H1 (cell line): ENCODE data around the gene RNF125. TPM values are rescaled to one million over a fixed set of nuclear protein-coding genes. Genes with fewer than 3 reads are reported as not detected.

Source experiments
- CTCF ChIA-PET: fragments of 300-600 bp; sonication (Branson Sonifier 250); formaldehyde crosslinking; loops from one replicate; lab custom pipeline; 2021; ENCODE audit not compliant: partially characterized antibody; lab: Charles Lee
- POLR2A ChIA-PET: fragments of 300-600 bp; sonication (Branson Sonifier 250); formaldehyde crosslinking; loops from one replicate; lab custom pipeline; 2021; ENCODE audit warnings: inconsistent platforms; ENCODE audit not compliant: partially characterized antibody; lab: Charles Lee
- DNase-seq, 2 experiments: peaks; one replicate each; pipeline versions ENCODE4 v3.0.0 to v3.0.0-alpha.2; 2010 to 2022; ENCODE audit warnings: low spot score in 2 of 2, low read depth in 1 of 2, mixed read lengths in 1 of 2
- FAIRE-seq: peaks from 2 replicates; lab custom pipeline; 2011; peaks lifted over from hg19 to GRCh38; lab: Jason Lieb, UNC
- H2AFZ ChIP-seq: 2 replicates; pipeline ENCODE4 v1.8.1; 2012; ENCODE audit warnings: low read length, inconsistent platforms
- H2AK5ac ChIP-seq: 2 replicates; pipeline ENCODE4 v1.6.1; 2013; ENCODE audit warnings: low read depth, low read length
- H2BK120ac ChIP-seq: replicated peaks from 2 replicates; pipeline ENCODE3; 2013; ENCODE audit warnings: low read depth, low read length, inconsistent platforms
- H2BK12ac ChIP-seq: 2 replicates; pipeline ENCODE4 v1.6.1; 2013; ENCODE audit warnings: low read depth, low read length
- H2BK15ac ChIP-seq: 2 replicates; pipeline ENCODE4 v1.6.1; 2013; ENCODE audit warnings: low read length
- H2BK20ac ChIP-seq: 2 replicates; pipeline ENCODE4 v1.6.1; 2013; ENCODE audit warnings: low read length
- H2BK5ac ChIP-seq: 2 replicates; pipeline ENCODE4 v1.6.1; 2013; ENCODE audit warnings: low read depth, low read length
- H3K14ac ChIP-seq: 2 replicates; pipeline ENCODE4 v1.6.1; 2013; ENCODE audit warnings: inconsistent platforms; ENCODE audit not compliant: insufficient read length
- H3K18ac ChIP-seq: 2 replicates; pipeline ENCODE4 v1.6.1; 2013; ENCODE audit warnings: low read length; ENCODE audit errors: extremely low read depth
- H3K23ac ChIP-seq: 2 replicates; pipeline ENCODE4 v1.6.1; 2013; ENCODE audit warnings: inconsistent platforms; ENCODE audit not compliant: insufficient read length
- H3K23me2 ChIP-seq: 2 replicates; pipeline ENCODE4 v1.6.1; 2013; ENCODE audit warnings: low read depth, low read length
- H3K27ac ChIP-seq: 2 replicates; pipeline ENCODE4 v1.6.1; 2011; ENCODE audit warnings: low read depth, low read length, inconsistent platforms
- H3K27me3 ChIP-seq, 4 experiments: replicated peaks in 1 of 4; 1 replicate in 1 of 4; 2 replicates in 3 of 4; pipeline versions ENCODE4 v1.6.1 to v1.8.1; 2011 to 2013; ENCODE audit warnings: low read length in 3 of 4, mild to moderate bottlenecking in 3 of 4, inconsistent platforms in 2 of 4, mixed read lengths in 2 of 4, moderate library complexity in 1 of 4; ENCODE audit not compliant: control insufficient read depth in 3 of 4, insufficient read depth in 3 of 4; ENCODE audit errors: extremely low read depth in 1 of 4
- H3K36me3 ChIP-seq, 4 experiments: 2 replicates each; pipeline versions ENCODE4 v1.6.1 to v1.8.1; 2011 to 2013; ENCODE audit warnings: mild to moderate bottlenecking in 4 of 4, low read length in 3 of 4, moderate library complexity in 2 of 4, control low read depth in 1 of 4, inconsistent platforms in 1 of 4; ENCODE audit not compliant: insufficient read depth in 4 of 4, control insufficient read depth in 2 of 4
- H3K4ac ChIP-seq: replicated peaks from 2 replicates; pipeline ENCODE3; 2013; ENCODE audit warnings: low read length, low read depth, mixed read lengths, inconsistent platforms; ENCODE audit not compliant: insufficient read length
- H3K4me1 ChIP-seq, 4 experiments: replicated peaks in 1 of 4; 1 replicate in 1 of 4; 2 replicates in 3 of 4; pipeline versions ENCODE4 v1.6.1 to v1.8.1; 2011 to 2013; ENCODE audit warnings: low read length in 3 of 4, inconsistent platforms in 2 of 4, mixed read lengths in 1 of 4; ENCODE audit not compliant: insufficient read depth in 4 of 4, control insufficient read depth in 3 of 4
- H3K4me2 ChIP-seq, 2 experiments: 2 replicates each; pipeline versions ENCODE4 v1.6.1 to v1.8.1; 2011 to 2013; ENCODE audit warnings: low read depth in 2 of 2, low read length in 2 of 2, control low read depth in 1 of 2, inconsistent platforms in 1 of 2, mild to moderate bottlenecking in 1 of 2; ENCODE audit not compliant: insufficient read depth in 1 of 2
- H3K4me3 ChIP-seq, 4 experiments: fragments of 200-600, 300-600 bp in 1 of 4; sonication (generic), shearing (Covaris generic), sonication (Bioruptor Twin) in 1 of 4; 2 replicates each; pipeline versions ENCODE4 v1.5.1 to v1.8.1; 2011 to 2016; ENCODE audit warnings: low read length in 4 of 4, low read depth in 3 of 4, control low read depth in 2 of 4, inconsistent platforms in 2 of 4, mild to moderate bottlenecking in 2 of 4, mixed read lengths in 1 of 4, moderate library complexity in 1 of 4; ENCODE audit not compliant: insufficient read depth in 2 of 4; ENCODE audit errors: extremely low read depth in 1 of 4
- H3K56ac ChIP-seq: replicated peaks from 2 replicates; pipeline ENCODE3; 2013; ENCODE audit warnings: low read depth, mild to moderate bottlenecking, mixed read lengths, low read length, inconsistent platforms; ENCODE audit not compliant: insufficient read length
- H3K79me1 ChIP-seq: 2 replicates; pipeline ENCODE4 v1.6.1; 2013; ENCODE audit warnings: low read depth, low read length, control low read depth
- H3K79me2 ChIP-seq, 2 experiments: 2 replicates each; pipeline versions ENCODE4 v1.6.1 to v1.8.1; 2012 to 2013; ENCODE audit warnings: low read length in 2 of 2, mild to moderate bottlenecking in 2 of 2, inconsistent platforms in 1 of 2; ENCODE audit not compliant: insufficient read depth in 2 of 2, control insufficient read depth in 1 of 2
- H3K9ac ChIP-seq, 4 experiments: replicated peaks in 1 of 4; 1 replicate in 1 of 4; 2 replicates in 3 of 4; pipeline versions ENCODE4 v1.6.1 to v1.8.1; 2011 to 2013; ENCODE audit warnings: low read depth in 3 of 4, low read length in 3 of 4, control low read depth in 2 of 4, mild to moderate bottlenecking in 2 of 4, moderate library complexity in 2 of 4, inconsistent platforms in 1 of 4; ENCODE audit errors: extremely low read depth in 1 of 4
- H3K9me3 ChIP-seq, 2 experiments: 2 replicates each; pipeline versions ENCODE4 v1.6.1 to v1.8.1; 2012 to 2013; ENCODE audit warnings: mild to moderate bottlenecking in 2 of 2, moderate library complexity in 2 of 2, control low read depth in 1 of 2, inconsistent platforms in 1 of 2, low read depth in 1 of 2, low read length in 1 of 2, mixed read lengths in 1 of 2; ENCODE audit not compliant: insufficient read depth in 2 of 2
- H4K20me1 ChIP-seq, 2 experiments: replicated peaks in 1 of 2; 2 replicates each; pipeline versions ENCODE3 to v1.8.1; 2011 to 2013; ENCODE audit warnings: inconsistent platforms in 2 of 2, low read length in 2 of 2, mild to moderate bottlenecking in 1 of 2; ENCODE audit not compliant: insufficient read depth in 2 of 2, control insufficient read depth in 1 of 2
- H4K5ac ChIP-seq: 2 replicates; pipeline ENCODE4 v1.6.1; 2013; ENCODE audit warnings: low read length, low read depth, mixed read lengths, inconsistent platforms; ENCODE audit not compliant: insufficient read length
- H4K8ac ChIP-seq: 2 replicates; pipeline ENCODE4 v1.8.0; 2013; ENCODE audit warnings: mild to moderate bottlenecking, moderate library complexity, low read length, inconsistent platforms; ENCODE audit not compliant: insufficient read depth; ENCODE audit errors: extremely low read depth
- H4K91ac ChIP-seq: replicated peaks from 2 replicates; pipeline ENCODE3; 2013; ENCODE audit warnings: low read length, mixed read lengths, inconsistent platforms; ENCODE audit not compliant: insufficient read length
- CBX5 ChIP-seq: fragments of 300-800, 300-1000 bp; sonication (generic); IDR thresholded peaks from 2 replicates; pipeline ENCODE4 v1.7.1; 2016; ENCODE audit warnings: antibody characterized with exemption, low read length, low read depth
- CHD2 ChIP-seq: IDR thresholded peaks from 2 replicates; pipeline ENCODE4 v1.6.1; 2012; ENCODE audit warnings: low read length, improper control_type of control experiment
- KDM1A ChIP-seq: fragments of 200-600, 300-600 bp; sonication (generic); IDR thresholded peaks from 2 replicates; pipeline ENCODE4 v1.7.1; 2016; ENCODE audit warnings: mild to moderate bottlenecking, low read length, borderline replicate concordance
- RBBP5 ChIP-seq: IDR thresholded peaks from 2 replicates; pipeline ENCODE4 v1.7.1; 2012; ENCODE audit warnings: low read depth, mild to moderate bottlenecking, inconsistent platforms, low read length, moderate library complexity, borderline replicate concordance
- WGBS, 2 experiments: shearing (Covaris generic) in 1 of 2; methylation state at CpG; one replicate each; pipeline versions ENCODE4 v1.1.6 to v1.1.7; 2013 to 2015; ENCODE audit warnings: low lambda C conversion rate in 2 of 2, mixed read lengths in 2 of 2, inconsistent platforms in 1 of 2, low coverage in 1 of 2, missing lambda C conversion rate in 1 of 2; ENCODE audit not compliant: insufficient replicate concordance in 2 of 2, insufficient coverage in 1 of 2, insufficient read length in 1 of 2; ENCODE audit errors: extremely low coverage in 1 of 2, missing lambda C conversion rate in 1 of 2; 5-methylcytosine and 5-hydroxymethylcytosine counted together
- polyA plus RNA-seq, 7 experiments: library from polyadenylated mRNA; depleted of rRNA in 3 of 7; stranded (reverse) in 5 of 7; unstranded in 2 of 7; fragments of >200 nt in 5 of 7; fragments of 200-250 nt in 2 of 7; gene quantifications; 1 replicate in 5 of 7; 2 replicates in 1 of 7; 4 replicates in 1 of 7; pipeline versions ENCODE4 v1.2.1 to v1.2.3, GENCODE V29; 2011 to 2013; ENCODE audit warnings: missing spikeins in 2 of 7, mixed read lengths in 2 of 7
- total RNA-seq: library from RNA; stranded (reverse); fragmentation: NEBNext Ultra II Directional; extraction: Animal tissue kit (Norgen Biotek cat#: 25700); gene quantifications from 2 replicates; pipeline ENCODE4 v1.2.1, GENCODE V29; 2021

Gene RNF125
- total and polyA plus RNA-seq, 2 of the 8 experiments (the other 6 are each of a cell fraction or from before 2014, with no cell fraction given) = 14.3 to 15.2 TPM

- CTCF ChIA-PET = no interaction called here
- no peak overlapping the region for H4K8ac ChIP-seq
These were observed 39.1 kb downstream of the RNF125 start for GRCh38 chr18:32057624-32058165.

More at GRCh38 chr18:32057624-32058165, 39.1 kb downstream of the RNF125 start:
- Histone ChIP-seq H3K27ac (no peak overlapping the region), H2BK5ac (no peak overlapping the region), H3K23me2 (no peaks in the 10 kb centered on the region), H2AK5ac (no peak overlapping the region), H3K9me3 (no peaks in the 10 kb centered on the region), H2BK15ac (no peak overlapping the region), H3K56ac (no peak overlapping the region), H3K14ac (no peak overlapping the region), H3K27me3 (no peaks in the 10 kb centered on the region), H4K91ac (no peak overlapping the region), H3K79me1 (no peaks in the 10 kb centered on the region), H3K79me2 (no peaks in the 10 kb centered on the region), H3K4ac (no peak overlapping the region), H3K18ac (no peak overlapping the region), H2BK20ac (no peak overlapping the region), H3K4me1 (peaks cover 0 to 3% (median 1%) of the 10 kb centered on the region in 4 experiments; a peak in 1 of 7 replicates), H2BK12ac (no peak overlapping the region), H3K4me2 (peak overlapping the region in 1 of 2 experiments; percentile 38; a peak in 2 of 4 replicates), H4K20me1 (no peaks in the 10 kb centered on the region), H3K4me3 (no peak overlapping the region), H3K23ac (no peak overlapping the region), H3K9ac (no peak overlapping the region), H4K5ac (no peak overlapping the region)
- POLR2A ChIA-PET = interaction anchor here (1.5 kb wide), 1 partner anchor 34 kb away, joined by 3 read pairs; the partner anchor contains the start of gene RNF138
- peak in 1 of 2 experiments; percentile 10 for DNase-seq
- FAIRE-seq = no peak
- TF ChIP-seq RBBP5 (no peak), KDM1A (no peak), CBX5 (no peak), CHD2 (no peak)
- TF ChIP-seq, all 59 proteins: peak for 0
- Histone ChIP-seq H2AFZ (no peak overlapping the region), H2BK120ac (no peak overlapping the region), H3K36me3 (no peaks in the 10 kb centered on the region)
- WGBS, 2 experiments = 65% methylated on average over 7 of the region's 7 CpGs; no CpG with 5 or more reads in 1 of the 2 experiments
